Thoracic aorta (tissue), 2 donors: ENCODE measurements around the gene DSCAM. TPM values are rescaled to one million over a fixed set of nuclear protein-coding genes. Genes with fewer than 3 reads are reported as not detected.

Experiments
- ATAC-seq: fragments of 150-250 bp; one replicate; pipeline ENCODE4 v1.8.0; 2017; ENCODE audit warnings: low read depth; ENCODE audit not compliant: insufficient number of reproducible peaks, low FRiP score
- DNase-seq: peaks from one replicate; pipeline ENCODE4 v3.0.0-alpha.2; 2020; ENCODE audit warnings: low spot score
- H3K27ac ChIP-seq, 2 donors: fragments of 200-600 bp; sonication (generic); 1 replicate in 1 of 2; 2 replicates in 1 of 2; pipeline ENCODE4 v1.5.1; 2016; ENCODE audit warnings: mild to moderate bottlenecking in 2 of 2, moderate library complexity in 2 of 2
- H3K27me3 ChIP-seq: fragments of 200-600 bp; sonication (generic); replicated peaks from 2 replicates; pipeline ENCODE4 v1.6.0; 2016; ENCODE audit warnings: mild to moderate bottlenecking; ENCODE audit not compliant: insufficient read depth
- H3K36me3 ChIP-seq: fragments of 200-600 bp; sonication (generic); one replicate; pipeline ENCODE4 v1.5.1; 2016
- H3K4me1 ChIP-seq, 2 donors: fragments of 200-600 bp; sonication (generic); 1 replicate in 1 of 2; 2 replicates in 1 of 2; pipeline versions ENCODE4 v1.5.1 to v1.6.0; 2016; ENCODE audit warnings: low read depth in 2 of 2, mild to moderate bottlenecking in 1 of 2; ENCODE audit not compliant: control insufficient read depth in 1 of 2
- H3K4me3 ChIP-seq: fragments of 200-600 bp; sonication (generic); 2 replicates; pipeline ENCODE4 v1.5.1; 2016; ENCODE audit warnings: mild to moderate bottlenecking
- H3K9me3 ChIP-seq: fragments of 200-600 bp; sonication (generic); 2 replicates; pipeline ENCODE4 v1.5.1; 2016
- total RNA-seq, 2 donors: library from RNA; depleted of rRNA; stranded (reverse); fragments of >200 nt; gene quantifications; one replicate each; pipeline versions ENCODE4 v1.1.0 to v1.2.3, GENCODE V29; 2016
- TF ChIP-seq, protein P1 (sequence below): fragments of 200-600 bp; sonication (generic); IDR thresholded peaks from one replicate; pipeline ENCODE4 v1.5.1; 2019; ENCODE audit warnings: antibody characterized with exemption

The DSCAM gene
- total RNA-seq, 2 donors from 2014 or later: not detected

DNA sequence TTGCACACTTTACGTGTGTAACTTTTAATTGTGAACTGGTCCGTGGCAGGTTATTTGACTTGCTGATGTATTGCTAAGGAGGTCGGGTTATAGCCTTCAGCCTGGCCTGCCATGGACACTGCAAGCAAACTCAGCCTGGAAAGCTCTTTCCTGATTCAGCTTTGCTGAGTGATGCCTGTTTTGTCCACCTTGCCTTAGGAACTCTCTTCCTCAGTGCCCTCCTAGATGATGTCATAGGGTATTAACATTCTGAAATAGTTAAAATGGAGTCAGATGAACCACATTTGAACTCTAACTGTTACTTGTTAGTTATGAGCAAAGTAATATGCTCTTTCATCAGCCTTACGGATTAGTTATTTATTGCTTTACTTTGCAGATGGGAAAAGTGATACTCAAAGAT, 533.7 kb downstream of the DSCAM start:
- Histone ChIP-seq H3K4me1 (no peaks in the 10 kb centered on the region), H3K27me3 (no peaks in the 10 kb centered on the region), H3K36me3 (no peaks in the 10 kb centered on the region), H3K9me3 (no peaks in the 10 kb centered on the region), H3K27ac (no peak overlapping the region), H3K4me3 (no peak overlapping the region)
- ATAC-seq (no peak), DNase-seq (no peak)
- TF ChIP-seq, protein P1, sequence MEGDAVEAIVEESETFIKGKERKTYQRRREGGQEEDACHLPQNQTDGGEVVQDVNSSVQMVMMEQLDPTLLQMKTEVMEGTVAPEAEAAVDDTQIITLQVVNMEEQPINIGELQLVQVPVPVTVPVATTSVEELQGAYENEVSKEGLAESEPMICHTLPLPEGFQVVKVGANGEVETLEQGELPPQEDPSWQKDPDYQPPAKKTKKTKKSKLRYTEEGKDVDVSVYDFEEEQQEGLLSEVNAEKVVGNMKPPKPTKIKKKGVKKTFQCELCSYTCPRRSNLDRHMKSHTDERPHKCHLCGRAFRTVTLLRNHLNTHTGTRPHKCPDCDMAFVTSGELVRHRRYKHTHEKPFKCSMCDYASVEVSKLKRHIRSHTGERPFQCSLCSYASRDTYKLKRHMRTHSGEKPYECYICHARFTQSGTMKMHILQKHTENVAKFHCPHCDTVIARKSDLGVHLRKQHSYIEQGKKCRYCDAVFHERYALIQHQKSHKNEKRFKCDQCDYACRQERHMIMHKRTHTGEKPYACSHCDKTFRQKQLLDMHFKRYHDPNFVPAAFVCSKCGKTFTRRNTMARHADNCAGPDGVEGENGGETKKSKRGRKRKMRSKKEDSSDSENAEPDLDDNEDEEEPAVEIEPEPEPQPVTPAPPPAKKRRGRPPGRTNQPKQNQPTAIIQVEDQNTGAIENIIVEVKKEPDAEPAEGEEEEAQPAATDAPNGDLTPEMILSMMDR: no peak

DNA sequence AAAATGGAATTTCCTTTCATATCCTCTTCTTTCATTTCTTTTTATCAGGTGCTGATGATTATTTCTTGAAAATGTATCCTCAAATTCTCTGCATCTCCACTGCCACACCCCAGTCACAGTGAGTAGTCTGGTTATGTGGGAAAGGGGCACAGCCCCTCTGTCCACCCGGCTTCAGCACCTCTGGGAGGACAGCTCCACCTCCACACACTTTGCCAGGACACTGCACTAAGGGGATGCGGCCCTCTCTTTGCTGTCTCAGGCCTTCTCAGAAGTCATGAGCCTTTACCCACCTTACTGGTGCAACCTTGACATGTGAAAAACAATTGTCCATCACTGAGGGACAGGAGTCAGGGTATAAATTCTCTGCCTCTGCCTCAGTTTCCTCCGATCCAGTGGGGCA, 546.7 kb downstream of the DSCAM start:
- H3K4me3 ChIP-seq: no peak overlapping the region
- H3K4me1 ChIP-seq: no peaks in the 10 kb centered on the region
- no peak for DNase-seq
- no peaks in the 10 kb centered on the region for H3K27me3 ChIP-seq
- H3K36me3 ChIP-seq: no peaks in the 10 kb centered on the region
- H3K27ac ChIP-seq: no peak overlapping the region
- TF ChIP-seq, protein P1: no peak
- H3K9me3 ChIP-seq: no peaks in the 10 kb centered on the region
- no peak for ATAC-seq

GRCh38 chr21:40299451-40299850, 547.5 kb downstream of the DSCAM start:
- H3K9me3 ChIP-seq: no peaks in the 10 kb centered on the region
- no peaks in the 10 kb centered on the region for H3K4me1 ChIP-seq
- H3K4me3 ChIP-seq: no peak overlapping the region
- ATAC-seq: no peak
- H3K27me3 ChIP-seq: no peaks in the 10 kb centered on the region
- no peak for DNase-seq
- TF ChIP-seq, protein P1: no peak
- H3K27ac ChIP-seq: no peak overlapping the region
- H3K36me3 ChIP-seq: no peaks in the 10 kb centered on the region

DNA sequence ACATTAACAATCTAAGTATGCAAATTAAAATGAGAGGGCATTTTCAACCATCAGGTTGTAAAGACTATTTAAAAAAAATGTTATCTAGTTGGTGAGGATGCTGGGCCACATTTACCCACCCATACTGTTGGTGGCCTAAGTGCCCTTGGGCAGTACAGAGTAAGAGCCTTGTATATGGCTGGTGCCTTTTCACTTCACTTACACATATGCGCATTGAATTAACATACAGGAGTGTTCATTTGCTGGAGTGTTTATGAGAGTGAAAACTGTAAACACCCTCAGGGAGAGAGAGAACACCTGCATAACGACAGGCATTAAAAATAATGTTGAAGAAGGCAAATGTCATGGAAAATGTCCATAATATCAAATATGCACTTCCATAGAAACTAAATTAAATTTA, 552.6 kb downstream of the DSCAM start:
- H3K4me3 ChIP-seq: no peak overlapping the region
- no peak overlapping the region for H3K27ac ChIP-seq
- H3K9me3 ChIP-seq: no peaks in the 10 kb centered on the region
- ATAC-seq: no peak
- no peak for DNase-seq
- H3K4me1 ChIP-seq: no peaks in the 10 kb centered on the region
- no peaks in the 10 kb centered on the region for H3K36me3 ChIP-seq
- H3K27me3 ChIP-seq: no peaks in the 10 kb centered on the region
- TF ChIP-seq, protein P1: no peak

DNA sequence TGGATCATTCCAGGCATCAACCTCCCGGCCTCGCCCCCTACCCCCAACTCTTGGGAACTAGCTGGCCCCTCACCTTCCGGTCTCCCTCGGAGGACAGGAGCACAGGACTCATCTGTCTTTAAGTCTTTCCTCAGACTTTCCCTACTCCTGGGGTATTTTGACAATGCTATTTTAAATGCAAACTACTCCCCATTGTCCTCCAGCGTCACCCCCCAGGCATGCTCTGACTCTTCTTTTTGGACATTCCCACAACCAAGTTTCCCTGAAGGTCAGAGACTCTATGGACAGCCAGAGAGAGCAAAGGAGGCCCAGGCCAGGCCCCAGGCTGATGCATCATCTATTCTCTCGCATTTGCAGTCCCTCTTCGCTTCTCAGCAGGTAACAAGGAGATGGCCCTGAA, 555.4 kb downstream of the DSCAM start:
- Histone ChIP-seq H3K27me3 (no peaks in the 10 kb centered on the region), H3K4me3 (no peak overlapping the region), H3K4me1 (no peaks in the 10 kb centered on the region), H3K27ac (no peak overlapping the region), H3K9me3 (no peaks in the 10 kb centered on the region), H3K36me3 (no peaks in the 10 kb centered on the region)
- TF ChIP-seq, protein P1: no peak
- ATAC-seq (no peak), DNase-seq (no peak)
